Measurements from ENCODE around the gene TEC. TPM values are rescaled to one million over a fixed set of nuclear protein-coding genes. Genes with fewer than 3 reads are reported as not detected.

The TEC gene
- polyA plus RNA-seq, 1 donor (not counting 4 experiments of a cell fraction or from before 2014, with no cell fraction given) = 0.39 TPM

- no peaks in the 10 kb centered on the region for H3K4me1 ChIP-seq (ENCODE audit: control insufficient read depth, extremely low read depth, insufficient read depth, low read length)
- no peak overlapping the region for H3K27ac ChIP-seq (ENCODE audit: control insufficient read depth, insufficient read depth, low read length)
- H2AFZ ChIP-seq (ENCODE audit: control insufficient read depth, low read length) = no peak overlapping the region
- no peak for DNase-seq (ENCODE audit: low read depth, low spot score)
- no peaks in the 10 kb centered on the region for H3K9me3 ChIP-seq (ENCODE audit: control insufficient read depth, low read depth, low read length)
- no peaks in the 10 kb centered on the region for H4K20me1 ChIP-seq (ENCODE audit: control insufficient read depth, extremely low read depth, insufficient read depth, low read length)
- H3K9me1 ChIP-seq (ENCODE audit: control insufficient read depth, extremely low read depth, insufficient read depth, low read length) = no peaks in the 10 kb centered on the region
- H3K9ac ChIP-seq (ENCODE audit: control insufficient read depth, extremely low read depth, insufficient read depth, low read length) = no peak overlapping the region
- no peaks in the 10 kb centered on the region for H3K79me2 ChIP-seq (ENCODE audit: control insufficient read depth, insufficient read depth, low read length)
- no peaks in the 10 kb centered on the region for H3K27me3 ChIP-seq (ENCODE audit: control insufficient read depth, extremely low read depth, insufficient read depth, low read length)
- no peak overlapping the region for H3K4me2 ChIP-seq (ENCODE audit: control insufficient read depth, extremely low read depth, insufficient read depth, low read depth, low read length)
- no peak for FAIRE-seq
- no peak overlapping the region for H3K4me3 ChIP-seq (ENCODE audit: control insufficient read depth in 2 of 3, extremely low read depth in 1 of 3, insufficient read depth in 2 of 3, low read depth in 1 of 3, low read length in 3 of 3)
- no peak for TF ChIP-seq EZH2 (IDR thresholded peaks at IDR 0.05; ENCODE audit: low read length)
- no peak for TF ChIP-seq CTCF (optimal IDR thresholded peaks at IDR 0.05 in 1 of 3, IDR thresholded peaks at IDR 0.05 in 1 of 3, conservative IDR thresholded peaks at IDR 0.05 in 1 of 3; ENCODE audit: extremely low read depth in 1 of 3, insufficient read depth in 2 of 3, low read length in 3 of 3)
- H3K36me3 ChIP-seq (ENCODE audit: control insufficient read depth in 2 of 2, extremely low read depth in 1 of 2, insufficient read depth in 2 of 2, low read length in 2 of 2) = no peaks in the 10 kb centered on the region
- dilution Hi-C loops (cut with MboI; ENCODE audit: extremely low pct_ligation_motif_present, low sequenced_read_pairs) = no loop called here
Observed at GRCh38 chr4:48197643-48198237, 71.9 kb downstream of the TEC start.

GRCh38 chr4:48196758-48197504 is 72.7 kb downstream of the TEC start:
- dilution Hi-C loops (cut with MboI; ENCODE audit: extremely low pct_ligation_motif_present, low sequenced_read_pairs) = no loop called here
- FAIRE-seq = no peak
- no peak for DNase-seq (ENCODE audit: low read depth, low spot score)

More at GRCh38 chr4:48196758-48197504, 72.7 kb downstream of the TEC start:
- Histone ChIP-seq H3K9me1 (ENCODE audit: control insufficient read depth, extremely low read depth, insufficient read depth, low read length) (no peaks in the 10 kb centered on the region), H3K4me1 (ENCODE audit: control insufficient read depth, extremely low read depth, insufficient read depth, low read length) (no peaks in the 10 kb centered on the region), H3K9me3 (ENCODE audit: control insufficient read depth, low read depth, low read length) (no peaks in the 10 kb centered on the region), H4K20me1 (ENCODE audit: control insufficient read depth, extremely low read depth, insufficient read depth, low read length) (no peaks in the 10 kb centered on the region), H3K79me2 (ENCODE audit: control insufficient read depth, insufficient read depth, low read length) (no peaks in the 10 kb centered on the region), H2AFZ (ENCODE audit: control insufficient read depth, low read length) (no peak overlapping the region), H3K4me2 (ENCODE audit: control insufficient read depth, extremely low read depth, insufficient read depth, low read depth, low read length) (no peak overlapping the region), H3K4me3 (ENCODE audit: control insufficient read depth in 2 of 3, extremely low read depth in 1 of 3, insufficient read depth in 2 of 3, low read depth in 1 of 3, low read length in 3 of 3) (no peak overlapping the region), H3K27me3 (ENCODE audit: control insufficient read depth, extremely low read depth, insufficient read depth, low read length) (no peaks in the 10 kb centered on the region), H3K9ac (ENCODE audit: control insufficient read depth, extremely low read depth, insufficient read depth, low read length) (no peak overlapping the region), H3K36me3 (ENCODE audit: control insufficient read depth in 2 of 2, extremely low read depth in 1 of 2, insufficient read depth in 2 of 2, low read length in 2 of 2) (no peaks in the 10 kb centered on the region), H3K27ac (ENCODE audit: control insufficient read depth, insufficient read depth, low read length) (no peak overlapping the region)
- TF ChIP-seq EZH2 (IDR thresholded peaks at IDR 0.05; ENCODE audit: low read length) (no peak), CTCF (optimal IDR thresholded peaks at IDR 0.05 in 1 of 3, IDR thresholded peaks at IDR 0.05 in 1 of 3, conservative IDR thresholded peaks at IDR 0.05 in 1 of 3; ENCODE audit: extremely low read depth in 1 of 3, insufficient read depth in 2 of 3, low read length in 3 of 3) (no peak)

Measured in keratinocyte (primary cell).